ENCODE results near the gene ZNF283.
A peak's percentile ranks its signal among the peaks of the same experiment; 100 is the strongest.

The ZNF283 gene

GRCh38 chr19:43784241-43784980 lies 42.7 kb upstream of the ZNF283 start:
- no peaks in the 10 kb centered on the region for H4K20me1 ChIP-seq (ENCODE audit: control insufficient read depth, insufficient read depth, low read depth, low read length)
- TF ChIP-seq CTCF (IDR thresholded peaks at IDR 0.05; ENCODE audit: low read depth, low read length, poor library complexity, severe bottlenecking) (no peak), EZH2phosphoT487 (IDR thresholded peaks at IDR 0.05; ENCODE audit: borderline replicate concordance, low read length) (no peak)
- H3K4me2 ChIP-seq (ENCODE audit: low read length), result peak overlapping the region; percentile 90
- H3K27me3 ChIP-seq (ENCODE audit: control insufficient read depth, low read length), result no peaks in the 10 kb centered on the region
- H3K27ac ChIP-seq (ENCODE audit: low read depth, low read length), result peak overlapping the region; percentile 95
- H3K9me2 ChIP-seq (replicated peaks; ENCODE audit: control insufficient read depth, low read length), result no peaks in the 10 kb centered on the region
- no peaks in the 10 kb centered on the region for H3K9me3 ChIP-seq (ENCODE audit: control insufficient read depth, insufficient read depth, low read length)
- H3F3A ChIP-seq (ENCODE audit: control insufficient read depth, insufficient read depth), result peaks cover 17% of the 10 kb centered on the region
- peaks cover 3% of the 10 kb centered on the region for H3K36me3 ChIP-seq (ENCODE audit: control insufficient read depth, low read length)
- H3K79me2 ChIP-seq (ENCODE audit: control insufficient read depth, low read length), result peaks cover 29% of the 10 kb centered on the region
- H3K4me3 ChIP-seq (ENCODE audit: low read length), result peak overlapping the region; percentile 94
- H3K4me1 ChIP-seq (ENCODE audit: control insufficient read depth, low read length), result peaks cover 53% of the 10 kb centered on the region

- Histone ChIP-seq H3K4me3 (ENCODE audit: low read length) (peak overlapping the region; percentile 94), H3K4me2 (ENCODE audit: low read length) (peak overlapping the region; percentile 90), H3K27me3 (ENCODE audit: control insufficient read depth, low read length) (no peaks in the 10 kb centered on the region), H3K9me3 (ENCODE audit: control insufficient read depth, insufficient read depth, low read length) (no peaks in the 10 kb centered on the region), H3K79me2 (ENCODE audit: control insufficient read depth, low read length) (peaks cover 22% of the 10 kb centered on the region), H3K27ac (ENCODE audit: low read depth, low read length) (peak overlapping the region; percentile 95), H3F3A (ENCODE audit: control insufficient read depth, insufficient read depth) (peaks cover 17% of the 10 kb centered on the region), H4K20me1 (ENCODE audit: control insufficient read depth, insufficient read depth, low read depth, low read length) (no peaks in the 10 kb centered on the region), H3K9me2 (replicated peaks; ENCODE audit: control insufficient read depth, low read length) (no peaks in the 10 kb centered on the region), H3K36me3 (ENCODE audit: control insufficient read depth, low read length) (no peaks in the 10 kb centered on the region), H3K4me1 (ENCODE audit: control insufficient read depth, low read length) (peaks cover 50% of the 10 kb centered on the region)
- TF ChIP-seq EZH2phosphoT487 (IDR thresholded peaks at IDR 0.05; ENCODE audit: borderline replicate concordance, low read length) (no peak), CTCF (IDR thresholded peaks at IDR 0.05; ENCODE audit: low read depth, low read length, poor library complexity, severe bottlenecking) (peak; percentile 97)
Measured at GRCh38 chr19:43784981-43785808, 41.9 kb upstream of the ZNF283 start.

GRCh38 chr19:43786665-43787064 lies 40.5 kb upstream of the ZNF283 start:
- Histone ChIP-seq H4K20me1 (ENCODE audit: control insufficient read depth, insufficient read depth, low read depth, low read length) (no peaks in the 10 kb centered on the region), H3K36me3 (ENCODE audit: control insufficient read depth, low read length) (no peaks in the 10 kb centered on the region), H3F3A (ENCODE audit: control insufficient read depth, insufficient read depth) (peaks cover 13% of the 10 kb centered on the region), H3K9me3 (ENCODE audit: control insufficient read depth, insufficient read depth, low read length) (no peaks in the 10 kb centered on the region), H3K4me1 (ENCODE audit: control insufficient read depth, low read length) (peaks cover 38% of the 10 kb centered on the region), H3K9me2 (replicated peaks; ENCODE audit: control insufficient read depth, low read length) (no peaks in the 10 kb centered on the region), H3K4me2 (ENCODE audit: low read length) (no peak overlapping the region), H3K27me3 (ENCODE audit: control insufficient read depth, low read length) (no peaks in the 10 kb centered on the region), H3K79me2 (ENCODE audit: control insufficient read depth, low read length) (peaks cover 7% of the 10 kb centered on the region), H3K27ac (ENCODE audit: low read depth, low read length) (no peak overlapping the region), H3K4me3 (ENCODE audit: low read length) (no peak overlapping the region)
- TF ChIP-seq EZH2phosphoT487 (IDR thresholded peaks at IDR 0.05; ENCODE audit: borderline replicate concordance, low read length) (no peak), CTCF (IDR thresholded peaks at IDR 0.05; ENCODE audit: low read depth, low read length, poor library complexity, severe bottlenecking) (no peak)

Measured in DOHH2 (cell line).